ENCODE measurements around the gene AAR2. TPM values are rescaled to one million over a fixed set of nuclear protein-coding genes. Genes with fewer than 3 reads are reported as not detected.

The AAR2 gene
- polyA plus RNA-seq, 4 donors, result 15.7 to 29.3 (median 23.2) TPM

GRCh38 chr20:36259177-36260061 lies 23.1 kb downstream of the AAR2 start:
- no peak overlapping the region for H3K27ac ChIP-seq (ENCODE audit: low read depth in 1 of 3, low read length in 2 of 3)
- H3K27me3 ChIP-seq (ENCODE audit: control insufficient read depth in 3 of 3, insufficient read depth in 3 of 3, low read length in 3 of 3), result no peaks in the 10 kb centered on the region
- no peak for FAIRE-seq
- peaks cover 5 to 23% (median 7%) of the 10 kb centered on the region in 3 donors for H3K36me3 ChIP-seq (ENCODE audit: control insufficient read depth in 3 of 3, insufficient read depth in 2 of 3, low read depth in 1 of 3, low read length in 3 of 3)
- H3K9me3 ChIP-seq (ENCODE audit: control insufficient read depth in 2 of 2, insufficient read depth in 1 of 2, low read depth in 1 of 2, low read length in 1 of 2), result no peaks in the 10 kb centered on the region
- WGBS, 3 donors, result 60 to 77% (median 72%) methylated on average over 16 of the region's 16 CpGs
- DNase-seq, result no peak
- H3K4me3 ChIP-seq (ENCODE audit: low read depth in 1 of 3, low read length in 3 of 3), result no peak overlapping the region
- H3K4me1 ChIP-seq (ENCODE audit: control insufficient read depth in 3 of 3, insufficient read depth in 2 of 3, low read depth in 1 of 3, low read length in 2 of 3), result no peaks in the 10 kb centered on the region

- Histone ChIP-seq H3K9me3 (ENCODE audit: control insufficient read depth in 2 of 2, insufficient read depth in 1 of 2, low read depth in 1 of 2, low read length in 1 of 2) (no peaks in the 10 kb centered on the region), H3K4me3 (ENCODE audit: low read depth in 1 of 3, low read length in 3 of 3) (no peak overlapping the region), H3K4me1 (ENCODE audit: control insufficient read depth in 3 of 3, insufficient read depth in 2 of 3, low read depth in 1 of 3, low read length in 2 of 3) (no peaks in the 10 kb centered on the region), H3K27me3 (ENCODE audit: control insufficient read depth in 3 of 3, insufficient read depth in 3 of 3, low read length in 3 of 3) (no peaks in the 10 kb centered on the region), H3K27ac (ENCODE audit: low read depth in 1 of 3, low read length in 2 of 3) (no peak overlapping the region), H3K36me3 (ENCODE audit: control insufficient read depth in 3 of 3, insufficient read depth in 2 of 3, low read depth in 1 of 3, low read length in 3 of 3) (peaks cover 5 to 19% (median 6%) of the 10 kb centered on the region in 3 donors)
- WGBS, 3 donors, result 66 to 71% (median 69%) methylated on average over 6 to 7 of the region's 7 CpGs
- DNase-seq (no peak), FAIRE-seq (no peak)
These were observed 24.0 kb downstream of the AAR2 start for GRCh38 chr20:36260316-36260715.

GRCh38 chr20:36261389-36262105 lies 25.3 kb downstream of the AAR2 start:
- Histone ChIP-seq H3K27me3 (ENCODE audit: control insufficient read depth in 3 of 3, insufficient read depth in 3 of 3, low read length in 3 of 3) (no peaks in the 10 kb centered on the region), H3K4me1 (ENCODE audit: control insufficient read depth in 3 of 3, insufficient read depth in 2 of 3, low read depth in 1 of 3, low read length in 2 of 3) (no peaks in the 10 kb centered on the region), H3K9me3 (ENCODE audit: control insufficient read depth in 2 of 2, insufficient read depth in 1 of 2, low read depth in 1 of 2, low read length in 1 of 2) (no peaks in the 10 kb centered on the region), H3K4me3 (ENCODE audit: low read depth in 1 of 3, low read length in 3 of 3) (no peak overlapping the region), H3K27ac (ENCODE audit: low read depth in 1 of 3, low read length in 2 of 3) (no peak overlapping the region), H3K36me3 (ENCODE audit: control insufficient read depth in 3 of 3, insufficient read depth in 2 of 3, low read depth in 1 of 3, low read length in 3 of 3) (peaks cover 0 to 6% (median 0%) of the 10 kb centered on the region in 3 donors)
- DNase-seq (no peak), FAIRE-seq (no peak)
- 78 to 81% (median 79%) methylated on average over 12 of the region's 12 CpGs for WGBS, 3 donors

GRCh38 chr20:36262440-36262839 lies 26.2 kb downstream of the AAR2 start:
- DNase-seq (no peak), FAIRE-seq (no peak)
- no peak overlapping the region for H3K27ac ChIP-seq (ENCODE audit: low read depth in 1 of 3, low read length in 2 of 3)
- H3K4me1 ChIP-seq (ENCODE audit: control insufficient read depth in 3 of 3, insufficient read depth in 2 of 3, low read depth in 1 of 3, low read length in 2 of 3), result no peaks in the 10 kb centered on the region
- WGBS, 3 donors, result 79 to 85% (median 84%) methylated on average over 11 to 12 of the region's 12 CpGs
- H3K27me3 ChIP-seq (ENCODE audit: control insufficient read depth in 3 of 3, insufficient read depth in 3 of 3, low read length in 3 of 3), result no peaks in the 10 kb centered on the region
- H3K36me3 ChIP-seq (ENCODE audit: control insufficient read depth in 3 of 3, insufficient read depth in 2 of 3, low read depth in 1 of 3, low read length in 3 of 3), result peaks cover 0 to 3% (median 0%) of the 10 kb centered on the region in 3 donors
- no peak overlapping the region for H3K4me3 ChIP-seq (ENCODE audit: low read depth in 1 of 3, low read length in 3 of 3)
- no peaks in the 10 kb centered on the region for H3K9me3 ChIP-seq (ENCODE audit: control insufficient read depth in 2 of 2, insufficient read depth in 1 of 2, low read depth in 1 of 2, low read length in 1 of 2)

GRCh38 chr20:36264426-36265246 lies 28.4 kb downstream of the AAR2 start:
- no peaks in the 10 kb centered on the region for H3K27me3 ChIP-seq (ENCODE audit: control insufficient read depth in 3 of 3, insufficient read depth in 3 of 3, low read length in 3 of 3)
- H3K4me1 ChIP-seq (ENCODE audit: control insufficient read depth in 3 of 3, insufficient read depth in 2 of 3, low read depth in 1 of 3, low read length in 2 of 3), result no peaks in the 10 kb centered on the region
- WGBS, 3 donors, result 88 to 90% (median 89%) methylated on average over 20 of the region's 20 CpGs
- H3K4me3 ChIP-seq (ENCODE audit: low read depth in 1 of 3, low read length in 3 of 3), result no peak overlapping the region
- H3K9me3 ChIP-seq (ENCODE audit: control insufficient read depth in 2 of 2, insufficient read depth in 1 of 2, low read depth in 1 of 2, low read length in 1 of 2), result no peaks in the 10 kb centered on the region
- FAIRE-seq (no peak), DNase-seq (no peak)
- H3K27ac ChIP-seq (ENCODE audit: low read depth in 1 of 3, low read length in 2 of 3), result no peak overlapping the region
- no peaks in the 10 kb centered on the region for H3K36me3 ChIP-seq (ENCODE audit: control insufficient read depth in 3 of 3, insufficient read depth in 2 of 3, low read depth in 1 of 3, low read length in 3 of 3)

GRCh38 chr20:36266189-36266588 lies 29.9 kb downstream of the AAR2 start:
- Histone ChIP-seq H3K27me3 (ENCODE audit: control insufficient read depth in 3 of 3, insufficient read depth in 3 of 3, low read length in 3 of 3) (no peaks in the 10 kb centered on the region), H3K9me3 (ENCODE audit: control insufficient read depth in 2 of 2, insufficient read depth in 1 of 2, low read depth in 1 of 2, low read length in 1 of 2) (no peaks in the 10 kb centered on the region), H3K27ac (ENCODE audit: low read depth in 1 of 3, low read length in 2 of 3) (no peak overlapping the region), H3K36me3 (ENCODE audit: control insufficient read depth in 3 of 3, insufficient read depth in 2 of 3, low read depth in 1 of 3, low read length in 3 of 3) (no peaks in the 10 kb centered on the region), H3K4me1 (ENCODE audit: control insufficient read depth in 3 of 3, insufficient read depth in 2 of 3, low read depth in 1 of 3, low read length in 2 of 3) (no peaks in the 10 kb centered on the region), H3K4me3 (ENCODE audit: low read depth in 1 of 3, low read length in 3 of 3) (no peak overlapping the region)
- no peak for FAIRE-seq
- DNase-seq, result no peak
- 71 to 86% (median 73%) methylated on average over 6 of the region's 6 CpGs for WGBS, 3 donors

- H3K4me1 ChIP-seq (ENCODE audit: control insufficient read depth in 3 of 3, insufficient read depth in 2 of 3, low read depth in 1 of 3, low read length in 2 of 3), result no peaks in the 10 kb centered on the region
- H3K27me3 ChIP-seq (ENCODE audit: control insufficient read depth in 3 of 3, insufficient read depth in 3 of 3, low read length in 3 of 3), result no peaks in the 10 kb centered on the region
- FAIRE-seq, result no peak
- H3K4me3 ChIP-seq (ENCODE audit: low read depth in 1 of 3, low read length in 3 of 3), result no peak overlapping the region
- H3K27ac ChIP-seq (ENCODE audit: low read depth in 1 of 3, low read length in 2 of 3), result no peak overlapping the region
- no peaks in the 10 kb centered on the region for H3K9me3 ChIP-seq (ENCODE audit: control insufficient read depth in 2 of 2, insufficient read depth in 1 of 2, low read depth in 1 of 2, low read length in 1 of 2)
- no peak for DNase-seq
- H3K36me3 ChIP-seq (ENCODE audit: control insufficient read depth in 3 of 3, insufficient read depth in 2 of 3, low read depth in 1 of 3, low read length in 3 of 3), result no peaks in the 10 kb centered on the region
- WGBS, 3 donors, result 70 to 80% (median 79%) methylated on average over 23 to 24 of the region's 24 CpGs
These were observed 31.5 kb downstream of the AAR2 start for GRCh38 chr20:36267605-36268381.
